ENCODE data around the gene SPEF1.

SPEF1 gene

DNA sequence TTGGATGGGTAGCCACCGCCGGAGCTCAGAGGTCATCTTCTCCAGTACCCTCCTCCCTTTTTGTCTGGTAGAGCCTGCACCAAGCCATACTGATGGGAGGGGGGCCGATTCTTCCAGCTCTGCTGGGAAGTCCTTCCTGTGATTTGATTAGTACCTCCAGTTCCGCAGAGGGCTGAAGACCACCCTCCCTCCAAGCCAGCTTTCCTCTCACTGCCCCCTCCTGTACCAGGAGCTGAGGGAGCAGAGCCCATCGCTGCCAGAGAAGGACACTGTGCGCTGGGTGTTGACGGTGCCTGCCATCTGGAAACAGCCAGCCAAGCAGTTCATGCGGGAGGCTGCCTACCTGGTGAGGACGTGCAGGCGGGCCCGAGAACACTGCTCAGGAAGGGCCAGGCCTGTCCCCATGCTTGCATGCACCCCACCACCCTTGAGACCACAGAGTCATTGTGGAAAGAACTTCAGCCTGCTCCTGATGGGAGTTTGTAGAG lies 35.5 kb downstream of the SPEF1 start:
- no peak for DNase-seq

DNA sequence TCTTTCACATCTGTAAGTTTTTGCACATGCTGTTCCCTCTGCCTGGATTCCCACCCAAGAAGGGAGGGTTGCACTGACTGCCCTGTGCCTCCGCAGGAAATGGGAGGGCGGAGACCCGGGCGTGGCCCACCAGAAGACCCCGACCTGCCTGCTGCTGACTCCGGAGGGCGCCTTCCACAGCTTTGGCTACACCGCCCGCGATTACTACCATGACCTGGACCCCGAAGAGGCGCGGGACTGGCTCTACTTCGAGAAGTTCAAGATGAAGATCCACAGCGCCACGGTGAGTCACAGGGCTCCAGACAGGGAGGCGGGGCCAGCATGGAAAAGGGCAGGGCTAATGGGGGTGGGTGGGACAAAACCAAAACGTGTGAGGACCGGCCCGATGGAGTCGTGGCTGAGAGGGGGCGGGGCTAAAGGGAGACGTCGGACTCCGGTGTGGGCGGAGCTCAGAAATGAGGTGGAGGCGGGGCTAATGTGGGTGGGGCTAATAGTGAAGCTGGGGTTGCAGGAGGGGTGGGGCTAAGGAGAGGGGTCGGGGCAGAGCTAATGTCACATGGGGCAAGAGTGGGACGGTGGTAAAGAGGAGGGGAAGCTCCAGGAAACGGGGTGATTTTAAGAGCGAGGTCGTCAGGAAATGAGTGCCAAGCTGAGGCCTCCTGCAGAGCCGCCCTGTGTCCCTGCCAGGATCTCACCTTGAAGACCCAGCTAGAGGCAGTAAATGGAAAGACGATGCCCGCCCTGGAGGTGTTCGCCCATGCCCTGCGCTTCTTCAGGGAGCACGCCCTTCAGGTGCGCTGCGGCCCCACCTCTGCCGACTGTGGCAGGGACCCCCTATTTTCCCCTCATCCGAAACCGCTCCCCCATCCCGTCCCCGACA lies 36.2 kb downstream of the SPEF1 start:
- DNase-seq, result no peak

DNA sequence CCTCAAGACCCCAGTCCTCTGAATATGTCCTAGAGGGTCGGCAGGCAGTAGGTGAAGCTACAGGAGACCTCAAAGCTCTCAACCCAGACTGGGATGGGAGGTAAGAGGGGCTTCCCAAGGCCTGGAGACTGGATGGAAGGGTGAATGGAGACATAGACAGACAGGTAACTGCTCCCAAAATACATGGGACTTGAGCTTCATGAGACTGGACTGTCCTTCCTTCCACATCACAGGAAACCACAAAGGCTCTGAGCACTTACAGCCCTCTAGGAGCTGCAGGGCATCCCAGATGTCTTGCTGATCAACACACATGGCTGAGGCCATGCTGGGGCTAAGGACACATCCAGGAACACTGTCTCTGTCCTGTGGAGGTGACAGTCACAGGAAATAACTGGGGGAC lies 37.2 kb downstream of the SPEF1 start:
- no peak for DNase-seq

DNA sequence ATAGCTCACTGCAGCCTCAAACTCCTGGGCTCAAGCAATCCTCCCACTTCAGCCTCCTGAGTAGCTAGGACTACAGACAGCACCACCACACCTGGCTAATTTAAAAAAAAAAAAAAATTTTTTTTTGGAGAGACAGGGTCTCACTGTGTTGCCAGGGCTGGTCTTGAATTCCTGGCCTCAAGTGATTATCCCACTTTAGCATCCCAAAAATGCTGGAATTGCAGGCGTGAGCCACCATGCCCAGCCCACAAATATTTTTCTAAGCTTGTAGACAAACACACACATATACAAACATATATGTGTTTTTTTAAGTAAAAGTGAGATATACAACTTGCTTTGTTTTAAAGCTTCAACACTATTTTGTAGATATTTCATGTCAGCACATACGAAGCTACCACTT lies 38.0 kb downstream of the SPEF1 start:
- no peak for DNase-seq

DNA sequence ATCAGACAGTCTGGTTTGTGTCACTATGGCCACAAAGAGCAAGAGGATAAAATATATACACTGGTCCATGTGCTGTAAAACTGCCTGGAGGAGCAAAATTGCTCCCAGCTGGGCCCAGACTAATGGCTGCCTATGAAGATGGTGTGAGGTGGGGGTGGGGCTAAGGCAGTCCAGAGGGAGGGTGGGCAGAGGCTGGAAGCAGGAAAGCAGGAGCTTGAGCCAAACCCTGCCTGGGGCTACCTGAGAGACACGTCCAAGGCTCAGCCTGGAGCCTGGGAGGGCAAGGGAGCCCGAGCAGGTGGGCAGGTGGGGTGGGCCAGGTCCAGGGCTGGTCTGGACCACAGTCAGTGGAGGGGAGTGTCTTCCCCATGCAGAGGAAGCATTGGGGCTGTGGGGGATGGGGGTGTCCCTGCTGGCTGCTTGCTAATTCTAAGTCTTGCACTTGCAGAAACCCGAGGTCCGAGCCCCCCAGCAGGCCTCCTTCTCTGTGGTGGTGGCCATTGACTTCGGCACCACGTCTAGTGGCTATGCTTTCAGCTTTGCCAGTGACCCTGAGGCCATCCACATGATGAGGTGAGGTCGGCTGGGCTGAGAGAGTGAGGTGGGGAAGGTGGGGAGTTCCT lies 39.3 kb downstream of the SPEF1 start:
- no peak for DNase-seq

DNA sequence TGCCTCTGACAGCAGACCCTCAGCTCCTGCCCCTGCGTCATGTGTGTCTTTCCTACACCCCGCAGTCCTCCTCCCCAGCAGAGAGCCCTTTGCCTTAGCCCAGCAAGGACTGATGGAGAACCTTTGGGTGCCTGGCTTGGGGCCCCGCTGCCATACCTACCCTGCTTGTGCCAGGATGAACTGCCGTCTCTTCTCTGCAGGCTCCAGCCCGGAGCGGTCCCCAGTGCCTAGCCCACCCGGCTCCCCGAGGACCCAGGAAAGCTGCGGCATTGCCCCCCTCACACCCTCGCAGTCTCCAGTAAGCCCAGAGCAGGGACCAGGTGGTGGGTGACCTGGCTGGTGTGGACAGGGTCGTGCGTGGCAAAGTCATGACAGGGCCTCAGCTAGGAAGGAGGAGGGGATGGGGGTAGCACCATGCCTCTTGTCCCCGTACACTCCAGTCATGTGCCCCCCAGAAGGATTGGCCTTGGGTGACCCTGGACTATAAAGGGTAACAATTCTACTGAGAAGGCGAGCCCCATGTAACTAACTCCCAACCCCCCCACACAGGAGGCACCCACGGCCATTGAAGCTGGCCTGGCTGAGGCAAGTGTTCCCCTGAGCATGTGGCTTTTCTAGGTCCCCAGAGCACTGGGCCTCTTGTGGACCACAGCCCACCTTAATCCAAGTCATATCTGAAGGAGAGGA lies 40.5 kb downstream of the SPEF1 start:
- DNase-seq, result no peak

DNA sequence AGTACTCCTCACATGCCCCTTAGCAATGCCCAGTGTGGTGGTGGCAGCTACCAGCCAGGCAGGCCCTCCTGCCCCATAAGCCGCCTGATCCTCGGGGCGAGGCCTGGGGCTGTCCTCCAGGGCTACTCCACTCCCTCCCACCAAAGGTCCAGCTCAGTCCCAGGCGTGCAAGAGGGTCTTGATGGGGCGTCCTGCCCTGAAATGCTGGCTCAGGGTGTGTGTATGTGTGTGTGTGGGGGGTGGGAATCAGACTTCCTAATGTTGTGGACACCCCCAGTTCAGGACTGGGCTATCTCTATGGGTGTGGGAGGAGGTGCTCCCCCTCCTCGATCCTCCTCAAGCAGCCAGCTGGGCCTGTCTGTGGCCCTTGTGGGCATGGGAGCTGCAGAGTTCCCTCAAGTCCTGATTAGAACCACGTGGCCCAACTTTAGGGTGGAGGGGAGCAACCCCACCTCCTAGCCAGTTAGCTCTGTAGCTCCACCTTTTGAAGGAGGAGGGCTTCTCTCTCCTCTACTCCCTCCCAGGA lies 41.3 kb downstream of the SPEF1 start:
- DNase-seq, result no peak

DNA sequence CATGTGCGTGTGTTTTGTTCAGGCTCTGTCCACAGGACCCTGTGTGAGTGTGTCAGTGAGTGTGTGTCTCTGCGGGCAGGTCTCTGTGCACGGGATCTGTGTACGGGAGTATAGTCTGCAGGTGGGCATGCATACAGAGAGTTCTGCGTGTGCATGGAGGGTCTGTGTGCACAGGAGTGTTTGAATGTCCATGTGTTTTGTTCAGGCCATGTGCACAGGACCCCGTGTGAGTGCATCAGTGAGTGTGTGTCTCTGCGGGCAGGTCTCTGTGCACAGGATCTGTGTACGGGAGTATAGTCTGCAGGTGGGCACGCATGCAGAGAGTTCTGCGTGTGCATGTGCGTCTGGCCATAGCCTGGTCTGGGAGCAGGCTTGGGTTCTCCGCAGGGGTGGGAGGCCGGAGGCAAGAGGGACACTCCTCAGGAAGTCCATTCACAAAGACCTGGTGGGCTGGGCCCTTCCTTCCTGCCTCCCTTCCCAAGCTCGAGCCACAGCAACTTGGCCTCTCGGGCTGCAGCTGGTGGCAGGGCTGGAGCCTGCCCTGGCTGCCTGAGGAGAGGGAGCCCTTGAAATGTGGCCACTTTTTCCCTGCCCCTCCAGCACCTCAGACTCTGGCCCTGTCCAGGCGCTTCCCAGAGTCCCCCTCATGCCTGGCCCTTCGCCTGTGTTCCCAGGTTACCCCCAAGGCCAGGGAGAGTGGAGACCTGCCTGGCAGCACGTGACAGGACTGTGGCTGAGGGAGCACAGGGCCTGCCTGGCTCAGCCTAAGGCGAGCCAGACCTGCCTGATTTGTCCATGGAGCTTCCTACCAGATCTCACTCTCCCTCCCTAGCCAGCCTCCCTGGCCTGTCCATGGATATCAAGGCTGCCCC lies 42.0 kb downstream of the SPEF1 start:
- no peak for DNase-seq

DNA sequence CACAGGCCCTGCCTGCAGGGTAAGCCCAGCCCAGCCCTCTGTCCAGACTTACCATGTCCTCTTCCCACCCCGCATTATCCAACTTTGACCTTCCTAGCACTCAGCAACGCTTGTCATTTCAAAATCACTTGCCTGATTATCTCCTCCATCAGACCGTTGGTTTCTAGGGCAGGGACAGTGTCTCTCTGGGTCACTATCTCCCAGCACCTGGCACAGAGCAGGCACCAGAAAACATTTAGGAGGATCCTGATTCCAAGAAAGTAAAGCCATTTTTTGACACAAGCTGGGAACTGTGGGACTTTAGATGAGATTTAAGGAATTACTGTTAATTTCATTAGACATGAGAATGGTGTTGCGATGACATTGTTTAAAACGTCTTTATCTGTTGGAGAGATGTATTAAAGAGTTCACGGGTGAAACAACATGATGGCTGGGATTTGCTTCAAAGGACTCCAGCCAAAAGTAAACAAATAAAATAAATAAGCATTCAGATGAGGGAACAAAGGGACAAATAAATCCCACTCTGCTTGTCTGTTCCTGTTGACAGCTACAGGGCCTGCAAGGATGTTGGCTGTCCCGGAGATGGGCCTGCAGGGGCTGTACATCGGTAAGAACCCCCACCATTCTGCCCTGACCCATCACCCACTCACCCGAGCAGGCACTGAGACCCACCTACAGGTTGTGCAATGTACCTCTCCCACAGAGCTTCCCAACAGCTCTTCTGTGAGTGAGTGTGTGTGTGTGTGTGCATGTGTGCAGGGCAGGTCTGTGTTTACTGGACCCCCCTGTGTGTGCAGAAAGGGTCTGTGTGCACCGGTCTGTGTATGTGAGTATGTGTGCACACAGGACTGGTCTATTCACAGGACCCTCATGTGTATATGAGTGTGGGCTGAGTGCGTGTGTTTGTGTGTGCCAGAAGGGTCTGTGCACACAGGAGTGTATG lies 42.9 kb downstream of the SPEF1 start:
- no peak for DNase-seq

DNA sequence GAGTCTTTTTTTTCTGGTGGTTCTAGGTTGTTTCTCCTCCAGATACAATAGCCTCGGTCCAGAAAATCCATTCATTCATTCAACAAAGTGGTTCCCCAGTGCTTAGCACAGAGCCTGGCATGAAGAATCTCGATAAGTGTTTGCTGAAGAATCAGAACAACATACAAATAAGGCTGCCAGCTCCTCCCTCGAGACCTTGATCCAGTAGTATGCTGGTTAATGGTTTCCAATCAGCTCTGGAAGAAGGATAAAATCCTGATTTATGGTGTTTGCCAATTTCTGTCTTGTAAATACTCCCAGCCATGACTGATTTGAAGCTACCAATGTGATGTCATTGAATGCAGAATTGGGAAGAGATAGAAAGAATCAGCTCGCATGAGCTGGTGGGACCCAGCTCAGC lies 45.5 kb downstream of the SPEF1 start:
- DNase-seq, result no peak

DNA sequence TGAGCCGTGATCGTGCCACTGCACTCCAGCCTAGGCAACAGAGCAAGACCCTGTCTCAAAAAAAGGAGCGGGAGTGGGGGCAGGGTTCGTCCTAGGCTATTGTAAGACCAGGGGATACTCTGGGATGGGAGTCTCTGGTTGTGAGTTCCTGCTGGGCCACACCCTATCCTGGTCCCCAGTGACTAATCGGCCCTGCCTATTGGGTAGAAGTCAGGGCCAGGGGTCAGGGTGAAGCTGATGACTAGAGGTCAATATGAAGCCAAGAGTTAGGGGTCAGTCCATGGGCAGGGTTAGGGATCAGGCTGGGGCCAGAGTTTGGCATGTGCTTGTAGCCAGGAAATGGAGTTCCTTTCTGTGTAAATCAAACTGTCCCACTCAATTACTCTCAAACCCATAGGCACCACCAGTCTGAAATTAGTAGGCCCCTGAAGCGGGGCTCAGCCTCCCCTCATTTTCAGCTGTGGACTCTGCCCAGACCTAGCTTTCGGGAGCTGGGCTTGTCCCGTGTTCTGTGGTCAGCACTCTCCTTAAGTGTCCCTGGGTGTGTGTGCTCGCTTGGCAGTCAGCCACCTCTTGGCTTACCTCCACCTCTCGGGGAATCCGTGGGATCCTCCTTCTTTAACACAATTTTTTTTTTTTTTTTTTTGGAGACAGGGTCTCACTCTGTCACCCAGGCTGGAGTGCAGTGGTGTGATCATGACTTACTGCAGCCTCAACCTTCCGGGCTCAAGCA lies 47.0 kb downstream of the SPEF1 start:
- no peak for DNase-seq

DNA sequence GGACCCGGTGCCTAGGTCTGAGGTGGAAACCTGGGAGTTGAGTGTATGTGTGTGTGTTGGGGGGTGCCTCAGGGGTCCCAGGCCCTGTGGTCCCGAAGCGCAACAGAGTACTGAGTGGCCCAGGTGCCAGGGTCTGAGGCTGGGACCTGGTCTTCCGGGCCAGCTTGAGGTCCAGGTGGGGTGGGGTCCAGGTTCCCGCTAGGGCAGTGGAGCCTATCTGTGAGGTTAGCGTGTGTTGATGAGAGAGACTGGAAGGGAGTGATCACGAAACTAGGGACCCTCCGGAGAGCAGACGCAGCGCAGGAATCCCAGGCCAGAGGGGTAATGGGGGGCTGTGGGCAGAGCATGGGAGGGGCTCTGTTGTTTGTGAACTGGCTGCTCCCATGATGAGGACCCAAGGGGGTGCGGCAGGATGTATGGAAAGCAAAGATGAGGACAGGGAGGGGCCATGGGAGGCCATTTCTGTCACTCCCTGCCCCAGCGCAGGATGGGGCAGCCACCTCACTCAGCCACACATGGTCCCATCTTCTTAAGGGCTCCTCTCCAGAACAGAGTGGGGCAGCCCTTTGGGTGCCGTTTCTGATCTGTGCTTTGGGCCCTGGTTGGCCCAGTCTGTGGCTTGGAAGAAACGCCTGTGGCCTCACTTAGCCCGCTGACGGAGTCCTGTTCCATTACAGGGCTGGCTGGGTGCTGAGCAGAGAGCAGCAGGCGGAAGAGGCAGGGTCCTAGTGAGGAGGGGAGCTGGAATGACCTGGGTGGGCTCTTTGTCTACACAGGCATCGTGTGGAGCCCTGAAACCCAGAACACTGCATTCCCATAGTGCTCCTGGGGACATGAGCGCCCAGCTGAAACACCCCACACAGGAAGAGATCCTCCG lies 47.9 kb downstream of the SPEF1 start:
- no peak for DNase-seq

DNA sequence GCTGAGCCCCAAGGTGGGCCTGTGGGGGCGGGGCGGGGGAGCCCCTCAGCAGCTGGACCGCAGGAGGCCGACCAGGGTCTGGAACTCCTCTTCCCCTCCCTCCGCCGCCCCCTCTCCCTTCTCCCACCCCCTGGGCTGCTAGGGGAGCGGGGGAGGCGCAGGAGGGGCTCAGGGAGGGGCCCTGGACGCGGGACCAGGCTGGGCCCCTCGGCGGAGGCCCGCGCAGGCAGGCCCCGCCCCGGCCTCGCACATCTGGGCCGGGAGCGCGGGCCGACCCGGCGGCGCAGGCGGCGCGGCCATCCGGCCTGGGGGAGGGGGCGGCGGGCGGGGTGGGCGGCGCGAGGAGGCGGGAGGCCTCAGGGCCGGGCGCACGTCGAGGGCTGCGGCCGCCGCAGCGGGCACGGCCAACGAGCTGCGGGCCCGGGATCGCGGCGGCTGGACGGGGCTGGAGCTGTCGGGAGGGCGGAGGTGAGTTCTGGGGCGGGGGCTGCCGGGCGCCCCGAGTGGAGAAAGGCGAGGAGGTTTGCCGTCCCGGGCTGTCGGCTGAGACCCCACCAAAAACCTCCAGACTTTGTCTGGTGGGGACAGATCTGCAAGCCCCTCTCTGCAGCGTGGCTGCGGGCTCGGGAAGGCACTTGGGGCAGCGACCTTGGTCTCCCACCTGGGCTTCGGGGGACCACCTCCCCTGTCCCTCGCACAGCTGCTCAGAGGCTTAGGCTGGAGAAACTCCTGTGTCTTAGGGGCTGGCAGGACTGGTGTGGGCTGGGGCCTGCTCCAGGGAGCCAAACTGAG lies 48.7 kb downstream of the SPEF1 start, which contains the start of gene HSPA12B:
Gene HSPA12B, plus strand, starts transcription at position 359 of the 792 bp plus-strand sequence. CDS start 5,990 bp downstream, outside the sequence.
- no peak for DNase-seq

DNA sequence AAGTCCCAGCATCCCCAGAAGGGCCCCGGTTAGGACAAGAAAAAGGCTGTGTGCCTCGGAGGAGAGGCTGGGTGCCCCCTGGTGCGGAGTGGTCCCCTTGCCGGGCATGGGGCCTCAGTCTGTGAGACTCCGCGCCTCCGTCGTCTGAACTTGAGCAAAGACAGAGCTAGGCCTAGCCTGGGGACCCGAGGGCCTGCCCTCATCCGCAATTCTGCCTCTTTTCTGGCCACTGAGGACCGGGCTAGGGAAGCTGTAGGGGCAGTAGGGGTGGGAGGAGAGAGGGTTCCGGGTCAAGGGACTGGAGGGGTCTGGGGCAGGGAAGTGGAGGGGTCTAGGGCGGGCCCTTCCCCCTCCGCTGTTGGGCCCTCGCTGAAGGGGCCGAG lies 49.3 kb downstream of the SPEF1 start:
- no peak for DNase-seq

DNA sequence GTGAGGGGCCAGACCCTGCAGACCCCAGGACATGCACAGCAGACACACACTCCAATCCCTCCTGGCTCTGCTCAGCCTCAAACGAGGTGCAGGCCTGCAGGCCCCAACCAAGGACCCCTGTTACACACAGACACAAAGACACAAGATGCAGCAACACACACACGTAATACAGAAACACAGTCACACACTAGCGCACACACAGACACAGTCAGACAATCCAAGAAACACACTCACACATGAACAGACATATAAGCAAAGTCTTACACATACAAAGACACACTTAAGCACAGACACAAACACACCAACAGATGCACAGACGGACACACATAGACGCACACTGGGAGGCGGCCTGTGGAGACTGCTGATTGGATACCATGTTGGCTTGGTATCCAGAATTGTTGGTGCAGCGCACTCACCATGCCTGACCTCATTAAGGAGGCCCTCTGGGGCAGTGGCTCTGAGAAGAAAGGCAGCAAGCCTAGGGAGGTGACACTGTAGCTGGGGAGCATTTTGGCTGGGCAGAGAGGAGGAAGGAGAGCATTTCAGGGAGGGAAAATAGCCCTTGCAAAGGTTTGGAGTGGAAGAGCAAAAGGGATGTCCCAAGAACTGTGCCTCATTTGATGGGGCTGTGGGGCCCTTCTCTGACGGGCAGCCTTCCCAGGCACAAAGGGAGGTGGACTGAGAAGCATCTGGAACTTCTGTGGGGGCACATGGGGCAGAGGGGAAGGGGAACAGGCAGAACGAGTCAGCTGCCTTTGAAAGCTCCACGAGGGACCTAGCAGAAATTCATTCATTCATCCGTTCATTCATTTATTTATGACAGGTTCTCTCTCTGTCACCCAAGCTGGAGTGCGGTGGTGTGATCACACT lies 50.2 kb downstream of the SPEF1 start:
- DNase-seq, result no peak

DNA sequence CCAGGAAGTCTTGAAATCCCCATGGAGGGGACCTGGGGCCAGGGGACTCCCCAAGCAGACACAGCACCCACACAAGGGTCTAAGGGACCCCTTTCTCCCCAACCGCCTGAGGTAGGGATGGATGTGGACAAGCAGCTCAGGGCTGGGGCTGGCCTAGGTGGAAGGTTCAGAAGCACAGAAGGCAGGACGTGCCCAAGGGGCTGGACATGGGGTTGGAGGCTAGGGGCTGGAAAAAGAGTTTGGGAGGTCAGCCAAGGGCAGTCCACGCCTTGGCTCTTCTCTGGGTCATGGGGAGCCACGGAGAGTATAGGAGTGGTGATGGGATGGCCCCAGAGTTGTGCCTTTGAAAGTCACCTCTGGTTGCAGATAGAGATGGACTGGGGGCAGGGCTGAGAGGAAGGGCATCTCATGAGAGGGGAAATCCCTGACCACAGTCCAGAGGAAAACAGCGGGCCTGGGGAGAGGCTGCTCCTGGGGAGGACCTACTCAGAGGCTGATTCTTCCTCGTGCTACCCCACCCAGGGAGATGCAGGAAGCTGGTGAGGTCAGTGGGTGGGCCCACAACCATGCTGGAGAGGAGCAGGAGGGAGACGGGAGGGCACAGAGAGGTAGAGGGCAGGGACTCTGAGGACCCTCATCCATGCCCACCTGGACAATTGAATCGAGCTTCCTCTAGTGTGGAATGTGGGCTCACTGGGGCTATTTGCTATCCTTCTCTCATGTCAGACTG lies 51.3 kb downstream of the SPEF1 start:
- DNase-seq, result no peak

DNA sequence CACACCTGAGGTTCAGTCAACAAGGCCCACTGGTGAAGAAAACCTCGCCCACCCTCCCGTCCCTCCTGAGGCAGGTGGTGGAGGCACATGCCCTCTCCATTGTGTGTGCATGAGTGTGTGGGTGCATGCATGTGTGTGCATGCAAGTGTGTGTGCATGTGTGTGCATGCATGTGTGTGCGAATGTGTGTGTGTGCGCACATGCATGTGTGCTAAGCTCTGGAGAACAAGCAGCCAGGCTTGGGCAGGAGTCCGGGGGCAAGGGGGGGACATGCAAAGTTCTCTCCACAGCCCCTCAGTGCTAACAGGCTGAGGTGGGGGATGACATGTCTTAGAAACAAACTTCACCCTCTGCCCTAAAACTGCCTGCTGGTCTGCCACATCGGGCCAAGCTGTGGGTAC lies 51.9 kb downstream of the SPEF1 start:
- no peak for DNase-seq
